ENCODE data around the gene TADA3.

GRCh38 chr3:9732740-9733115 is 59.5 kb downstream of the TADA3 start:
- no peak for TF ChIP-seq PHF8 (IDR thresholded peaks at IDR 0.05; ENCODE audit: borderline replicate concordance, low read length)
- no peak for TF ChIP-seq ATF2 (CRISPR knock-in tag; IDR thresholded peaks at IDR 0.05)
- no peak for TF ChIP-seq PRPF4 (IDR thresholded peaks at IDR 0.05; ENCODE audit: insufficient read depth, low read depth, low read length, poor library complexity, severe bottlenecking)
- TF ChIP-seq, protein P1, sequence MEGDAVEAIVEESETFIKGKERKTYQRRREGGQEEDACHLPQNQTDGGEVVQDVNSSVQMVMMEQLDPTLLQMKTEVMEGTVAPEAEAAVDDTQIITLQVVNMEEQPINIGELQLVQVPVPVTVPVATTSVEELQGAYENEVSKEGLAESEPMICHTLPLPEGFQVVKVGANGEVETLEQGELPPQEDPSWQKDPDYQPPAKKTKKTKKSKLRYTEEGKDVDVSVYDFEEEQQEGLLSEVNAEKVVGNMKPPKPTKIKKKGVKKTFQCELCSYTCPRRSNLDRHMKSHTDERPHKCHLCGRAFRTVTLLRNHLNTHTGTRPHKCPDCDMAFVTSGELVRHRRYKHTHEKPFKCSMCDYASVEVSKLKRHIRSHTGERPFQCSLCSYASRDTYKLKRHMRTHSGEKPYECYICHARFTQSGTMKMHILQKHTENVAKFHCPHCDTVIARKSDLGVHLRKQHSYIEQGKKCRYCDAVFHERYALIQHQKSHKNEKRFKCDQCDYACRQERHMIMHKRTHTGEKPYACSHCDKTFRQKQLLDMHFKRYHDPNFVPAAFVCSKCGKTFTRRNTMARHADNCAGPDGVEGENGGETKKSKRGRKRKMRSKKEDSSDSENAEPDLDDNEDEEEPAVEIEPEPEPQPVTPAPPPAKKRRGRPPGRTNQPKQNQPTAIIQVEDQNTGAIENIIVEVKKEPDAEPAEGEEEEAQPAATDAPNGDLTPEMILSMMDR (IDR thresholded peaks at IDR 0.05 in 2 of 3, conservative IDR thresholded peaks at IDR 0.05 in 1 of 3; ENCODE audit: insufficient read depth in 2 of 3, low read depth in 1 of 3, low read length in 3 of 3), result 0 out of 6 replicates have a peak, but pooled peaks of 1 of the 3 experiments have one; percentile 2
- TF ChIP-seq ZNF436 (CRISPR knock-in tag; IDR thresholded peaks at IDR 0.05), result no peak
- no peak for TF ChIP-seq PTBP1 (IDR thresholded peaks at IDR 0.05; ENCODE audit: low read depth, low read length)
- TF ChIP-seq ZNF212 (CRISPR knock-in tag; IDR thresholded peaks at IDR 0.05), result no peak
- TF ChIP-seq UBTF (IDR thresholded peaks at IDR 0.05; ENCODE audit: borderline replicate concordance in 1 of 2, low read depth in 2 of 2, low read length in 2 of 2), result no peak
- TF ChIP-seq ELF2 (CRISPR knock-in tag; IDR thresholded peaks at IDR 0.05), result no peak
- TF ChIP-seq GATAD2B (IDR thresholded peaks at IDR 0.05; ENCODE audit: borderline replicate concordance), result no peak
- TF ChIP-seq L3MBTL2 (IDR thresholded peaks at IDR 0.05), result no peak
- TF ChIP-seq SRSF9 (IDR thresholded peaks at IDR 0.05; ENCODE audit: borderline replicate concordance, low read depth, low read length), result no peak
- TF ChIP-seq MYNN (IDR thresholded peaks at IDR 0.05), result no peak
- no peak for TF ChIP-seq MYNN (CRISPR knock-in tag; IDR thresholded peaks at IDR 0.05)

All from K562 (cell line).